HEK293 (cell line): ENCODE results near the gene WIPF3.
A peak's percentile ranks its signal among the peaks of the same experiment; 100 is the strongest.

Experiments
- ATF2 ChIP-seq: fragments of 450-650 bp; formaldehyde crosslinking; IDR thresholded peaks from 2 replicates; pipeline ENCODE4 v1.5.1; 2016; ENCODE audit warnings: missing biosample characterization, missing genetic modification characterization, low read depth
- BCL11A ChIP-seq: fragments of 450-650 bp; formaldehyde crosslinking; IDR thresholded peaks from 2 replicates; pipeline ENCODE4 v1.5.1; 2016; ENCODE audit warnings: low read depth, missing biosample characterization, missing genetic modification characterization
- CTCF ChIP-seq: fragments of 450-650 bp; formaldehyde crosslinking; IDR thresholded peaks from 2 replicates; pipeline ENCODE4 v1.5.1; 2016; ENCODE audit warnings: missing biosample characterization, missing genetic modification characterization
- PATZ1 ChIP-seq: fragments of 450-650 bp; formaldehyde crosslinking; IDR thresholded peaks from 2 replicates; pipeline ENCODE4 v1.5.1; 2016; ENCODE audit warnings: missing biosample characterization, missing genetic modification characterization
- REST ChIP-seq: fragments of 450-650 bp; formaldehyde crosslinking; IDR thresholded peaks from 2 replicates; pipeline ENCODE4 v1.5.1; 2016; ENCODE audit warnings: missing biosample characterization, missing genetic modification characterization
- YY1 ChIP-seq: fragments of 450-650 bp; formaldehyde crosslinking; IDR thresholded peaks from 2 replicates; pipeline ENCODE4 v1.5.1; 2018; ENCODE audit warnings: missing biosample characterization, missing genetic modification characterization
- ZBTB21 ChIP-seq: fragments of 450-650 bp; formaldehyde crosslinking; IDR thresholded peaks from 2 replicates; pipeline ENCODE4 v1.5.1; 2017; ENCODE audit warnings: missing biosample characterization, missing genetic modification characterization
- ZBTB7A ChIP-seq: fragments of 450-650 bp; formaldehyde crosslinking; IDR thresholded peaks from 2 replicates; pipeline ENCODE4 v1.5.1; 2016; ENCODE audit warnings: low read depth, missing biosample characterization, missing genetic modification characterization
- ZNF132 ChIP-seq: fragments of 450-650 bp; formaldehyde crosslinking; IDR thresholded peaks from 2 replicates; pipeline ENCODE4 v1.5.1; 2017; ENCODE audit warnings: missing biosample characterization, missing genetic modification characterization, borderline replicate concordance
- ZNF449 ChIP-seq: fragments of 450-650 bp; formaldehyde crosslinking; IDR thresholded peaks from 2 replicates; pipeline ENCODE4 v1.5.1; 2017; ENCODE audit warnings: missing biosample characterization, mild to moderate bottlenecking, missing genetic modification characterization, moderate library complexity
- ZNF624 ChIP-seq: fragments of 450-650 bp; formaldehyde crosslinking; IDR thresholded peaks from 2 replicates; pipeline ENCODE4 v1.5.1; 2017; ENCODE audit warnings: missing biosample characterization, missing genetic modification characterization
- ZNF660 ChIP-seq: fragments of 450-650 bp; IDR thresholded peaks from 2 replicates; pipeline ENCODE4 v1.5.1; 2018; ENCODE audit warnings: missing biosample characterization, mild to moderate bottlenecking, missing genetic modification characterization
- ZSCAN16 ChIP-seq: fragments of 450-650 bp; formaldehyde crosslinking; IDR thresholded peaks from 2 replicates; pipeline ENCODE4 v1.5.1; 2016; ENCODE audit warnings: missing biosample characterization, missing genetic modification characterization

- TF ChIP-seq ATF2 (tag by site-specific recombination) (no peak), CTCF (tag by site-specific recombination) (peak; percentile 49; the same call in 1 of the 2 replicates), ZSCAN16 (tag by site-specific recombination) (no peak), BCL11A (tag by site-specific recombination) (no peak), ZBTB21 (tag by site-specific recombination) (no peak), REST (tag by site-specific recombination) (no peak), ZBTB7A (no peak), YY1 (tag by site-specific recombination) (no peak), ZNF132 (tag by site-specific recombination) (no peak), PATZ1 (no peak), ZNF624 (tag by site-specific recombination) (no peak), ZNF660 (tag by site-specific recombination) (no peak), ZNF449 (no peak)
Observed at GRCh38 chr7:29764227-29764626, 42.1 kb upstream of the WIPF3 start.
